ENCODE results near the gene TAF11L14.
"Not testable (repeated sequence)": the region's sequence is repeated elsewhere in the genome, so short reads cannot be mapped to it uniquely, and the experiment has no call there.

DNA sequence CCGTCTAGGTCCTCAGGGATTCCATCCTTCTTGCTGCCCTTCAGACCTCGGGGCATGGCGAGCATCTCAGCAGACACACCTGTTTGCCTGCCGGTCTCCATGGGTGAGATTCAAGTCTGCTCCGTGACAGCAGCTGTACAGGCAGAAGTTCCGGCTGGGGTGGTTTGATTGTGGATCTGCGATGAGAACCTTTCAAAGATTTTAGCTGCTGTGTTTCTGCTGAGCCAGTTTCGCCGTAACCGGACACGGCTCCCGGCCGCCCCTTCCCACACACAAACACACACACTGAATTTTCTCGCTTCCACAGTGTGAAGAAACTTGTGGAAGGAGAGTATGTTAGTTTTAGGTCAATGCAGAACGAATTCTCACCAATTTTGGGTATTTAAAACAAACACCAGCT, 36.5 kb upstream of the TAF11L14 start, which contains the start of gene TAF11L10:
- TF ChIP-seq CTCF, POLR2A (IDR thresholded peaks at IDR 0.05): not testable (repeated sequence)
